Heart right ventricle (tissue), 16 donors: ENCODE data around the gene LRMDA. TPM values are rescaled to one million over a fixed set of nuclear protein-coding genes. Genes with fewer than 3 reads are reported as not detected.

ENCODE experiments used
- ATAC-seq, 8 donors: fragments of 200-7000 bp; cut with Tn5 transposase; one replicate each; pipeline ENCODE4 v1.9.1; 2020; ENCODE audit warnings: mild to moderate bottlenecking in 8 of 8, moderate library complexity in 8 of 8, moderate number of reproducible peaks in 1 of 8
- DNase-seq, 2 donors: peaks; one replicate each; pipeline ENCODE4 v3.0.0-alpha.2; 2020
- H3K27ac ChIP-seq, 10 donors: fragments of 200-600 bp; sonication (generic) in 2 of 10; one replicate each; pipeline versions ENCODE4 v1.5.0 to v1.8.0; 2020 to 2022; ENCODE audit warnings: mild to moderate bottlenecking in 3 of 10
- H3K27me3 ChIP-seq, 7 donors: fragments of 200-600 bp; one replicate each; pipeline ENCODE4 v1.8.0; 2021 to 2022; ENCODE audit warnings: mild to moderate bottlenecking in 2 of 7
- H3K36me3 ChIP-seq, 9 donors: fragments of 200-600 bp; sonication (generic) in 1 of 9; one replicate each; pipeline versions ENCODE4 v1.5.0 to v1.8.0; 2020 to 2022; ENCODE audit warnings: mild to moderate bottlenecking in 2 of 9
- H3K4me1 ChIP-seq, 9 donors: fragments of 200-600 bp; sonication (generic) in 1 of 9; one replicate each; pipeline versions ENCODE4 v1.5.0 to v1.8.0; 2020 to 2022; ENCODE audit warnings: mild to moderate bottlenecking in 4 of 9
- H3K4me3 ChIP-seq, 10 donors: fragments of 200-600 bp; sonication (generic) in 2 of 10; one replicate each; pipeline versions ENCODE4 v1.5.0 to v1.8.0; 2020 to 2022; ENCODE audit warnings: mild to moderate bottlenecking in 7 of 10, moderate library complexity in 2 of 10
- H3K9me3 ChIP-seq, 11 donors: fragments of 200-600 bp in 10 of 11; sonication (generic) in 2 of 11; one replicate each; pipeline versions ENCODE4 v1.5.0 to v1.8.0; 2013 to 2022; ENCODE audit warnings: mild to moderate bottlenecking in 2 of 11, control low read depth in 1 of 11, moderate library complexity in 1 of 11
- WGBS, 2 donors: extraction: QIAGEN DNeasy Blood & Tissue Kit; methylation state at CpG; one replicate each; pipeline ENCODE4 v1.1.7; 2013; ENCODE audit warnings: inconsistent platforms in 1 of 2; 5-methylcytosine and 5-hydroxymethylcytosine counted together
- intact Hi-C, 10 donors: fragments of 100-400 bp; cut with DNase I; formaldehyde crosslinking; loops; one replicate each; pipeline versions ENCODE4 v1.11.1 to v1.14.2; 2022
- polyA plus RNA-seq, 2 donors: library from polyadenylated mRNA; stranded (reverse); fragments of 200-250 nt; gene quantifications; one replicate each; pipeline ENCODE4 v1.2.3, GENCODE V29; 2013
- total RNA-seq, 10 donors: library from RNA; stranded (reverse); fragmentation: NEBNext Ultra II Directional in 3 of 10; extraction: Animal tissue kit (Norgen Biotek cat#: 25700) in 3 of 10; gene quantifications; one replicate each; pipeline versions ENCODE4 v1.2.1 to v1.2.4, GENCODE V29; 2021 to 2023
- TF ChIP-seq, protein P1 (sequence below), 9 donors: fragments of 200-600 bp; sonication (generic) in 2 of 9; IDR thresholded peaks; one replicate each; pipeline versions ENCODE4 v1.5.0 to v1.8.0; 2021 to 2022; ENCODE audit warnings: antibody characterized with exemption in 9 of 9, mild to moderate bottlenecking in 5 of 9, moderate library complexity in 1 of 9
- donor health status: Arrhythmogenic right ventricular cardiomyopathy.
- donor health status: ischemic (EF 13 %, LVEDD 7.1; RV severe dilation, severe dysfunction).
- donor health status: healthy with polysubstance abuse.
- donor health status: DM: no; HTN: yes; CAD: no.
- donor health status: DM: no; HTN: no; CAD: no.
- donor health status: ischemic (EF 25% LVEDD 6.9; RV normal size, moderate dysfunction).
- donor health status: ischemic (EF 25% LVEDD 5.7; RV mildly dilated, moderate dysfunction).
- donor health status: healthy.
- donor health status: DM: yes; HTN: yes; CAD: no.
- donor health status: Ischemic cardiomyopathy.
- donor health status: ischemic (EF 35%, LVEDD 5.7; RV mildly dilated, moderate dysfunction).
- donor health status: nonischemic (EF 11% LVEDD 7.7; RV severe dilation, severe dysfunction).
- donor health status: DM: yes; HTN: yes; CAD: no.
- donor health status: PGD.
- donor health status: ischemic (EF 29% LVEDD 5.4; RV normal size, mild dysfunction).
- donor health status: nonischemic (EF 23%, LVEDD 6.1; RV moderate dilation, normal function).

The LRMDA gene
- total and polyA plus RNA-seq, 12 donors: 4.0 to 59.8 (median 12.7) TPM

DNA sequence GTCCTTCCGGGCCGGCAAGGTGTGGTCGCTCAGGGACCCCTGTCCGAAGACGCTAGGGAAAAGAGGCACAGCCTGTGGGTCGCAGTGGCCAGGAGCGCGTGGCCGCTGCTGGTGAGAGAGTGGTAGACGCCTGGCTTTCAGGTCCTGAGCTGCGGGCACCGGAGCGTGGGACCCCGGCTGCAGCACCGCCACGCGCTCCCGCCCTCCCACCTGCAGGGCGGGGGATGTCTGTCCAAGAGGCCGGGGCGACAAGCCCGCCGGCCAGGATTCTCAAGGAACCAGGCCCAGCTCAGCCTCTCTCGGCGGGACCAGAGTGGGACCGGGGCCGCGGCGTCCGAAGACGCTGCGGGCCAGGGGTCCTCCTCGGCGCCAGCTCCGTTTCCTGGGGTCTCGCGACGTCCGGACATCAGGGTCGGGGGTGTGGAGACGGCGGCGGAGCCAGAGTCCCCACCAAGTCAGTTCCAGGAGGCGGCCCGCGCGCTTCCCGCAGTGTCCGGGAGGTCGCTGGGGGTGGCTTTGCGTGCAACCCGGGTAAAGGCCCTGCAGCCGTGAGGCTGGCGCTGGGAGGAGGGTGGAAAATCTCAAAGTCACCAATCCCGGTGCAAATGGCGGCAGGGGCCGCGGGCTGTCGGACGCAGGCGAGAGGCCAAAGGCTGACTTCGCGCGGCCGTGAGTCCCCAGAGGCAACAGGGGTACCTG lies 35.3 kb upstream of the LRMDA start:
- Histone ChIP-seq H3K4me1 (peaks cover 3 to 43% (median 25%) of the 10 kb centered on the region in 9 donors), H3K4me3 (peak overlapping the region; percentile 36 to 92 (median 86)), H3K36me3 (peaks cover 0 to 17% (median 7%) of the 10 kb centered on the region in 9 donors), H3K9me3 (no peaks in the 10 kb centered on the region), H3K27me3 (peaks cover 0 to 42% (median 26%) of the 10 kb centered on the region in 7 donors), H3K27ac (peak overlapping the region; percentile 57 to 96 (median 78))
- TF ChIP-seq, protein P1, sequence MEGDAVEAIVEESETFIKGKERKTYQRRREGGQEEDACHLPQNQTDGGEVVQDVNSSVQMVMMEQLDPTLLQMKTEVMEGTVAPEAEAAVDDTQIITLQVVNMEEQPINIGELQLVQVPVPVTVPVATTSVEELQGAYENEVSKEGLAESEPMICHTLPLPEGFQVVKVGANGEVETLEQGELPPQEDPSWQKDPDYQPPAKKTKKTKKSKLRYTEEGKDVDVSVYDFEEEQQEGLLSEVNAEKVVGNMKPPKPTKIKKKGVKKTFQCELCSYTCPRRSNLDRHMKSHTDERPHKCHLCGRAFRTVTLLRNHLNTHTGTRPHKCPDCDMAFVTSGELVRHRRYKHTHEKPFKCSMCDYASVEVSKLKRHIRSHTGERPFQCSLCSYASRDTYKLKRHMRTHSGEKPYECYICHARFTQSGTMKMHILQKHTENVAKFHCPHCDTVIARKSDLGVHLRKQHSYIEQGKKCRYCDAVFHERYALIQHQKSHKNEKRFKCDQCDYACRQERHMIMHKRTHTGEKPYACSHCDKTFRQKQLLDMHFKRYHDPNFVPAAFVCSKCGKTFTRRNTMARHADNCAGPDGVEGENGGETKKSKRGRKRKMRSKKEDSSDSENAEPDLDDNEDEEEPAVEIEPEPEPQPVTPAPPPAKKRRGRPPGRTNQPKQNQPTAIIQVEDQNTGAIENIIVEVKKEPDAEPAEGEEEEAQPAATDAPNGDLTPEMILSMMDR (IDR thresholded peaks at IDR 0.05): no peak
- intact Hi-C loops: loop anchor here in 9 of 10 donors (2.0 to 10.0 kb wide), 16 partner anchors 99 to 1589 kb away; no protein-coding TSS in a partner anchor
- WGBS, 2 donors: 18 to 36% methylated on average over 59 to 65 of the region's 65 CpGs
- DNase-seq (peak in 1 of 2 donors; percentile 49), ATAC-seq (no peak)

DNA sequence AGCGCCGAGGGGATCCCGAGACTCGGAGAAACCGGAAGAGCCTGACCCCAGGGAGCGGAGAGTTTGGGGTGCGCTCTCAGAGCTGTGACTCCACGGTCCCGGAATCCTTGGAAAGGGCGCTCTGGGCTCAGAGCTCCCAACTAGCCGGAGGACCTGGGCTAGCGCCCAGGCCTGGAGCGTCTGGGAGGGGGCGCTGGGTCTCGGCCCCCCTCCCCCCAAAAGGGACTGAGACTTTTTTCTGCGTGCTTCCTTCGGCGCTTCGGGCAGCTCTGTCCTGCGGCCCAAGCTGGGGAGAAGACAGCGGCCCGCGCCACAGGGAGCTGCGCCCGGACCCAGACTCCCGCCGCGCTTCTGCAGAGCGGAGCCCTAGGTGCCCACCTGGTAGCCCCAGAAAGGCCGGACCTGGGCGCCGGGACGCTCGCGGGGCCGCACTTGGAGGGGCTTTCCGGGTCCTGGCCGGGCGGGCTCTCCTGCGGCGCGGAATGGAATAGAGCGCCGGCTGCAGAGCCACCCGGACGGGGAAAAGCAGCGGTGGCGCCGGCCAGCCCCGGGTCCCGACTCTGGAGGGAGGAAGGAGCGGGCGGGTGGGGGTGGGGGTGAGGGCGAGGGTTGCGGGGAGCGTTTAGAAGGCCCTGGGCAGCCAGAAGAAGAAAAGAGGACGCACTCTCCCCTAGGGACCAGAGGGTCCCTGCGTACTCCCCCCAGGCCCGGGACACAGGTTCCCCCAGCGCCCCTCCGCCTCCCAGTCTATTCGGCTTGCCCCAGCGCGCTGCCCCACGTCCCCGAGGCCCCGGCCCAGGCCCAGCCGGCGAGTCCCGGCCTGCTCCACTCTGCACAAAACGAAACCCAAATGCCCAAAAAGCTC lies 34.6 kb upstream of the LRMDA start:
- H3K9me3 ChIP-seq: no peaks in the 10 kb centered on the region
- H3K4me3 ChIP-seq: peak overlapping the region; percentile 36 to 92 (median 86)
- peak overlapping the region; percentile 57 to 96 (median 78) for H3K27ac ChIP-seq
- peaks cover 0 to 17% (median 7%) of the 10 kb centered on the region in 9 donors for H3K36me3 ChIP-seq
- TF ChIP-seq, protein P1 (IDR thresholded peaks at IDR 0.05): no peak
- no peak for ATAC-seq
- intact Hi-C loops: loop anchor here in 8 of 10 donors (5.0 to 10.0 kb wide), 15 partner anchors 100 to 1588 kb away; no protein-coding TSS in a partner anchor
- peaks cover 0 to 50% (median 26%) of the 10 kb centered on the region in 7 donors for H3K27me3 ChIP-seq
- DNase-seq: peak in 1 of 2 donors; percentile 38
- H3K4me1 ChIP-seq: peaks cover 3 to 43% (median 29%) of the 10 kb centered on the region in 9 donors
- 11 to 41% methylated on average over 66 to 71 of the region's 71 CpGs for WGBS, 2 donors

DNA sequence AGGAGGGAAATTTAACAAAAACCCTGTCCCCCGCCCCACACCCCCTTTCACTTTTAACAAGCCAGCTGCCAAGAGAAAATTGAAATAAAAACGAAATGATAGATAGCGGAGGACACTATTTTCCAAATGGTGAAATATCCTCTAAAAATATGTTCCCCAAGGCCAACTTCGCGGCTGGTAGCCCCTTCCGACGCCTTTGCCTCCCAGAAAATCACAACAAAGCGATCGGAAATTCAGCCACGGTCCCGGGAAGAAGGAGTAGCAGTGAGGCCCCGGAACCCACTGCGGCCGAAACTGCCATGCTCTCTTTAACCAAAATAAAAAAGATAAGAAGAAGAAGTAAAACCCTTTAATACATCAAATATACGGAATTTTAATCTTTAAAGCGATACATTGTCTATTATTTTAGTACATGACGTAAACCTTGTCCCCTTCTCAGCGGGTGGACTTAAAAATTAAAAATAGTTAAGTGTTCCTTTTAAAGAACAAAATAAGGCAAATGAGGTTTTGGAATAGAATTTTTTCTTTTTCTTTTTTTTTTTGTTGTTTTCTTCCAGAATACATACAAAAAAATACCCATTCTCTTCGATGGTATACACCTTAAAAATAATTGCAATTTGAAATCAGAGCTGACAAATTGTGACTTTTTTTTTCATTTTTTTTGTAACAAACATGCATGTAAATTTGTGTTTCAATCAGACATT lies 33.8 kb upstream of the LRMDA start:
- Histone ChIP-seq H3K9me3 (no peaks in the 10 kb centered on the region), H3K36me3 (peaks cover 0 to 17% (median 7%) of the 10 kb centered on the region in 9 donors), H3K4me3 (peak overlapping the region; percentile 36 to 93 (median 87)), H3K4me1 (peaks cover 3 to 43% (median 30%) of the 10 kb centered on the region in 9 donors), H3K27ac (peak overlapping the region; percentile 57 to 96 (median 78)), H3K27me3 (peaks cover 0 to 52% (median 26%) of the 10 kb centered on the region in 7 donors)
- TF ChIP-seq, protein P1 (IDR thresholded peaks at IDR 0.05): no peak
- WGBS, 2 donors: 60% methylated on average over 19 of the region's 19 CpGs
- no peak for ATAC-seq
- DNase-seq: no peak
- intact Hi-C loops: loop anchor here in 8 of 10 donors (5.0 to 10.0 kb wide), 15 partner anchors 100 to 1587 kb away; no protein-coding TSS in a partner anchor
